Naive thymus-derived CD8-positive, alpha-beta T cell (primary cell): ENCODE measurements around the gene ESPN. TPM values are rescaled to one million over a fixed set of nuclear protein-coding genes. Genes with fewer than 3 reads are reported as not detected.
"Not testable (repeated sequence)": the region's sequence is repeated elsewhere in the genome, so short reads cannot be mapped to it uniquely, and the experiment has no call there.

ENCODE experiments used
- ATAC-seq, 2 donors: fragments of 150-1000 bp; cut with Tn5 transposase in 1 of 2; sonication (Bioruptor Pico), chemical (Tn5 transposase) in 1 of 2; 1 replicate in 1 of 2; 2 replicates in 1 of 2; pipeline ENCODE4 v1.10.0; 2021; ENCODE audit warnings: mild to moderate bottlenecking in 2 of 2, moderate library complexity in 2 of 2
- POLR2A ChIA-PET: fragments of 350-600 bp; sonication (Branson Sonifier 250); formaldehyde crosslinking; loops from one replicate; lab custom pipeline; 2021; ENCODE audit warnings: antibody characterized with exemption; lab: Charles Lee
- DNase-seq, 10 donors: peaks; one replicate each; pipeline versions ENCODE4 v3.0.0 to v3.0.0-alpha.2; 2020 to 2022
- H3K27ac Mint-ChIP-seq, 10 donors: one replicate each; pipeline ENCODE4 v1.8.0; 2020 to 2022; ENCODE audit warnings: mild to moderate bottlenecking in 10 of 10, mixed read lengths in 10 of 10, moderate library complexity in 4 of 10, inconsistent platforms in 1 of 10
- H3K27me3 Mint-ChIP-seq, 5 donors: one replicate each; pipeline ENCODE4 v1.8.0; 2021 to 2022; ENCODE audit warnings: mixed read lengths in 5 of 5
- H3K36me3 Mint-ChIP-seq, 3 donors: one replicate each; pipeline ENCODE4 v1.8.0; 2020 to 2022; ENCODE audit warnings: mixed read lengths in 3 of 3, mild to moderate bottlenecking in 2 of 3, inconsistent platforms in 1 of 3
- H3K4me1 Mint-ChIP-seq, 4 donors: one replicate each; pipeline ENCODE4 v1.8.0; 2021 to 2022; ENCODE audit warnings: mixed read lengths in 4 of 4
- H3K4me3 Mint-ChIP-seq, 10 donors: one replicate each; pipeline ENCODE4 v1.8.0; 2020 to 2022; ENCODE audit warnings: mild to moderate bottlenecking in 10 of 10, mixed read lengths in 10 of 10, moderate library complexity in 6 of 10, inconsistent platforms in 1 of 10
- H3K9me3 Mint-ChIP-seq, 9 donors: one replicate each; pipeline ENCODE4 v1.8.0; 2020 to 2022; ENCODE audit warnings: mixed read lengths in 9 of 9, mild to moderate bottlenecking in 3 of 9, inconsistent platforms in 1 of 9, moderate library complexity in 1 of 9
- polyA plus RNA-seq, 3 donors: library from polyadenylated mRNA; unstranded; fragments of 300-500 nt; fragmentation: Illumina TruSeq; gene quantifications; one replicate each; pipeline ENCODE4 v1.2.3, GENCODE V29; 2021
- total RNA-seq, 8 experiments: library from RNA in 2 of 8; stranded (reverse) in 2 of 8; gene quantifications; one replicate each; pipeline ENCODE4 v1.2.3 and lab custom pipeline; 2021 to 2026

Gene ESPN
- total and polyA plus RNA-seq, 5 experiments from 2014 or later: 0.12 to 2.4 (median 0.81) TPM

DNA sequence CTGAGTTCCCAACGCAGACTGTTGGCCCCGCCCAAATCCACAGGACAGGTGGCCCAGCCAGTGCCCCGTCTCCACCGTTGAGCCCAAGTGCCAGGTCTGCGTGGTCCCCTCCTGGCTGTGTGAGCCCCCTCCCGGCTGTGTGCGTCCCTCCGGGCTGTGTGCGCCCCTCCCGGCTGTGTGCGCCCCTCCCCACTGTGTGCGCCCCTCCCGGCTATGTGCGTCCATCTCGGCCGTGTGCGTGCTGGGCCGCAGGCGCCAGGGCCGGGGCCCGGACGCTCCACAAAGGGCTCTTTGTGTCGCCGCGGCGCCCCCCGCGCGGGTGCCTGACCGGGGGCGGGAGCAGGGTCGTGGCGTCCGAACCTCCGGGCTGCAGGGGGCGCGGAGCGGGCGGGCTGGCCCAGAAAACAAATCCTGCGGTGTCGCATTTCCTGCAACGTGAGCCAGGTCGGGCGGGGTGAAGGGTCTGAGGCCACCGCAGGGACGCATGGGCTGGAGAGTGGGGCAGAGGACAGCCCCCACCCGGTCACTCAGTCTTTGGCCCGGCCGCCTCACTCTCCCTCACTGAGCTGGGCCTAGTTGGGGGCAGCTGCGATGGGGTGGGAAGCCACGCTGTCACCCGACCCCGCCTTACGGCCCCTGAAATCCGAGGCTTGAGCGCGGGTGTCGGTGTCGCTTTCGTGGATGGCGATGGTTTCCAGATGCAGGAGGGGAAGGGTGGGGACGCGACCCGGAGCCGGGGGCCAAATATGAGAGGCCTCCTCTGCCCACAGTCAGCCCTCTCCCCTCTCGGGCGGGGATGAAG is 22.6 kb downstream of the ESPN start:
- DNase-seq (peak in 1 of 10 donors; percentile 20), ATAC-seq (peak in 1 of 2 donors; percentile 14)
- POLR2A ChIA-PET: interaction anchor here (1.3 to 6.9 kb wide), 2 partner anchors 12 to 19 kb away, joined by 6 to 58 read pairs; no protein-coding TSS in a partner anchor
- H3K27ac Mint-ChIP-seq: no peak overlapping the region
- peaks cover 13 to 26% (median 17%) of the 10 kb centered on the region in 4 donors for H3K4me1 Mint-ChIP-seq
- peaks cover 18 to 67% (median 27%) of the 10 kb centered on the region in 5 donors for H3K27me3 Mint-ChIP-seq
- peak overlapping the region; percentile 36 to 77 (median 66) for H3K4me3 Mint-ChIP-seq
- no peaks in the 10 kb centered on the region for H3K9me3 Mint-ChIP-seq
- H3K36me3 Mint-ChIP-seq: no peaks in the 10 kb centered on the region

DNA sequence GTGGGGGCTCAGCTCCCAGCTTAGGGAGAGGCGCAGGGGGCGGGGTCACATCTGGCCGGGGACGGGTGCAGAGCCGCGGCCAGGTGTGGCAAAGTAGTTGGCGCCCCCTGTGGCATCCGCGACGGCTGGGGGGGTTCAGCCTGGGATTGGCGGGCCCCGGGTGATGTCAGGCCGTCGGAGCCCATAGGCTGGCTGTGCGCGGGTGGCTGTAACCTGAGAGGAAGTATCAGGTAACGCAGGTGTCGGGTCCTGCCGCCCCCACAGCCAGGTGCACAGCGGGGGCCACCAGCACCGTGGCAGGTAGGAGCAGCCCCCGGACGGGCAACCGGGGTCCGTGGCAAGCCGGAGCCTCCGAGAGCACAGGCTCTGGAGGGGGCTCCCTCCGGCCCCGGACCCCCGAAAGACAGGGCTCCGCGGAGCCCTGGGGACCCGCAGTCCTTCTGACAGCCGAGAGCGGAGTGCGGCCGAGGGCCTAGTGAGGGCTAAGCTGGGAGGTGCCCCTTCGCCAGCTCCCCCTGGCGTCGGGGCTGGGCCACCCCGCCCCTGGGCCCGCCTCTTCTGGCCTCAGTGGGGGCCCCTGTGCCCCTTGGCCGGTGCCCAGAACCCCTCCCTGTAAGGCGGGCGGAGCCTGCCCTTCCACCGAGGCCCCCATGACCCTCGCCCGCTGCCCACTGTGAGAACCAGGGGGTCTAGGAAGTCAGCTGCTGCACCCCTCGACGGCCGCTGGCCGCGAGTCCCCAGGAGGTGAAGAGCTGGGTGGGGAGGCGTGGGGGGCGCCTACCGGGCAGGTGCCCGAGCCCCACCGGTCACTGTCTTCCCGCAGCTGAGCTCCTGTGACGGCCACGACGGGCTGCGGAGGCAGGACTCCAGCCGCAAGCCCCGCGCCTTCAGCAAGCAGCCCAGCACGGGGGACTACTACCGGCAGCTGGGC is 23.5 kb downstream of the ESPN start:
- ATAC-seq: peak; percentile 68 to 88
- Mint-ChIP-seq H3K27me3 (peaks cover 18 to 72% (median 30%) of the 10 kb centered on the region in 5 donors), H3K4me3 (peak overlapping the region; percentile 36 to 77 (median 66)), H3K27ac (peak overlapping the region in 1 of 10 donors; percentile 34), H3K36me3 (peaks cover 0 to 2% (median 0%) of the 10 kb centered on the region in 3 donors), H3K4me1 (peaks cover 13 to 26% (median 19%) of the 10 kb centered on the region in 4 donors), H3K9me3 (no peaks in the 10 kb centered on the region)
- peak in 9 of 10 donors; percentile 33 to 82 (median 60) for DNase-seq
- POLR2A ChIA-PET: interaction anchor here (0.6 to 6.9 kb wide), 5 partner anchors 11 to 208 kb away, joined by 3 to 58 read pairs (median 6); no protein-coding TSS in a partner anchor

DNA sequence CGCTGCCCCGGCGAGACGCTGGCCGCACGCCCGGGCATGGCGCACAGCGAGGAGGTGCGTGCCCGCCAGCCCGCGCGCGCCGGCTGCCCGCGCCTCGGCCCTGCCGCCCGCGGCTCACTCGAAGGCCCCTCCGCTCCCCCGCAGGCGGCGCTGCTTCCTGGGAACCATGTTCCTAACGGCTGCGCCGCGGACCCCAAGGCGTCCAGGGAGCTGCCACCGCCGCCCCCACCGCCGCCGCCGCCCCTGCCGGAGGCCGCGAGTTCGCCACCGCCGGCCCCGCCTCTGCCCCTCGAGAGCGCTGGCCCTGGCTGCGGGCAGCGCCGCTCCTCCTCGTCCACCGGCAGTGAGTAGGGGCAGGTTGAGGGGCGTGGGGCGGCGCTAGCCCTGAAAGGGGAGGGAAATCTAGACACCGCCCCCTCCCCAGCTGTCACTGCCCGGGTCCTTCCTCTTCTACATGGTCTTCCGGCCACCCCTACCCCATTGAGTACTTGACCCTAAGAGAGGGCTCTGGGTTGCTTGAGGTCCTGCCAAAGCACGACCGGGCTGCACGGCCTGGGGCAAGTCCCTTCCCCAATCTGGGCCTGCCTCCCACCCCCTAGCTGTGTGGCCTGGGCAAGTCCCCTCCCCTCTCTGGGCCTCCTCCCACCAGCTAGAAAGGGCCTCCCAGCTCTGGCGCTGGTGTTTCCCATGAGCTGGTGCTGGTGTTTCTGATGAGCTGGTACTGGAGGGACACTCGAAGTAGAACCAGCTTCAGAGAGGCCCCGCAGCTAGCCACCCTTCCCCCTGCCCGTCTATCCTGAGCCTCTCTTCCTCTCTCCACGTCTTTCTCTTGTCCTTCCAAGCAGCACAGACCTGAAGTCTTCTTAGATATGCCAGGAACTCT is 24.4 kb downstream of the ESPN start:
- Mint-ChIP-seq H3K9me3 (no peaks in the 10 kb centered on the region), H3K36me3 (peaks cover 0 to 8% (median 0%) of the 10 kb centered on the region in 3 donors), H3K4me3 (peak overlapping the region; percentile 12 to 79 (median 60)), H3K4me1 (peaks cover 18 to 31% (median 25%) of the 10 kb centered on the region in 4 donors), H3K27ac (peak overlapping the region in 3 of 10 donors; percentile 24 to 60 (median 32)), H3K27me3 (peaks cover 20 to 75% (median 37%) of the 10 kb centered on the region in 5 donors)
- peak in 1 of 10 donors; percentile 14 for DNase-seq
- peak; percentile 20 to 35 for ATAC-seq
- POLR2A ChIA-PET: interaction anchor here (0.5 to 6.9 kb wide), 9 partner anchors 10 to 183 kb away, joined by 3 to 58 read pairs (median 4); partner anchors contain the start of gene TNFRSF25

DNA sequence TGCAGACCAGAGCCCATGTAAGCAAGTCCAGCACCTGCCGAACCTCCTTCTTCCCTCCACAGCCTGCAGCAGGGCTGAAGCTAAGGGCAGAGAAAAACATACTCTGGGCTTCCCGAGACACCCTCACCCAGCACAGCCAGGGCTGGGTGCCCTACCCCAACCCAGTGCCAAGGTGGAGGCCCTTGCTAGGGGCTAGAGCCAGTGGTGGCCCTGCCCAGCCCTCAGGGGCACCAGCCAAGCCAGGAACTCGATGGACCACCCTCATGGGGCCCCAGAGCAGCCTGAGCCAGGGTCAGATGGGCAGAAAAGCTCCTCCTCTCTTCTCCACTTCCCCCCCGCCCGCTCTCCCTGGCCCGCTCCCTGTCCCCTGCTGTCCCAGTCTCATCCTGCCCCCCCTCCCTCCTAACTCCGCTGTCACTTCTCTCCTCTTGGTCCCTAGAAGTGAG is 25.5 kb downstream of the ESPN start:
- POLR2A ChIA-PET: interaction anchor here (0.9 to 6.9 kb wide), 6 partner anchors 9 to 30 kb away, joined by 3 to 58 read pairs (median 6); partner anchors contain the start of gene TNFRSF25
- Mint-ChIP-seq H3K27me3 (peaks cover 15 to 70% (median 36%) of the 10 kb centered on the region in 5 donors), H3K4me3 (peak overlapping the region in 5 of 10 donors; percentile 20 to 79 (median 58)), H3K27ac (no peak overlapping the region), H3K4me1 (peaks cover 17 to 30% (median 20%) of the 10 kb centered on the region in 4 donors), H3K36me3 (peaks cover 0 to 8% (median 0%) of the 10 kb centered on the region in 3 donors), H3K9me3 (no peaks in the 10 kb centered on the region)
- ATAC-seq (no peak), DNase-seq (no peak)

DNA sequence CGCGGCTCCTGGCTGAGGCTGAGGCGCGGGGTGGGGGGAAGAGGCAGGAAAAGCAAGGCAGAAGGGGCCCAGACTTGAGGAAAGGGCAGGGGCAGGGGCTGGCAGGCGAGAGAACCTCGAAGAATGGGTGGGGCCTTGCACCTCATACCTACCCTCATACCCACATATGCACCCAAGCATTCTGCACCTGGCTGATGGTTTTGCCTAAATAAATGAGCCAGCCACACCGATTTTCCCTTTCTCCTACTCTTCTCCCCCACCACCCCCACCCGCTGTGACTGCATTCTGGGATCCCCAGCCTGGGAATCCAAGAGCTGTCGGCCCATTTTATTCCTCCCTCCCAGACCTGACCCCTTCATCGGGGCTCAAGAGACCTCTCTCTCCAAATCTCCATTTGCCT is 25.9 kb downstream of the ESPN start:
- POLR2A ChIA-PET: interaction anchor here (0.6 to 6.9 kb wide), 6 partner anchors 9 to 104 kb away, joined by 3 to 58 read pairs (median 7); partner anchors contain the start of genes NOL9 and TNFRSF25
- not testable (repeated sequence) for H3K36me3 Mint-ChIP-seq, H3K4me3 Mint-ChIP-seq, H3K9me3 Mint-ChIP-seq, H3K27ac Mint-ChIP-seq, ATAC-seq, DNase-seq
- H3K27me3 Mint-ChIP-seq: peaks cover 14 to 67% (median 34%) of the 10 kb centered on the region in 5 donors
- H3K4me1 Mint-ChIP-seq: peaks cover 16 to 29% (median 19%) of the 10 kb centered on the region in 4 donors

DNA sequence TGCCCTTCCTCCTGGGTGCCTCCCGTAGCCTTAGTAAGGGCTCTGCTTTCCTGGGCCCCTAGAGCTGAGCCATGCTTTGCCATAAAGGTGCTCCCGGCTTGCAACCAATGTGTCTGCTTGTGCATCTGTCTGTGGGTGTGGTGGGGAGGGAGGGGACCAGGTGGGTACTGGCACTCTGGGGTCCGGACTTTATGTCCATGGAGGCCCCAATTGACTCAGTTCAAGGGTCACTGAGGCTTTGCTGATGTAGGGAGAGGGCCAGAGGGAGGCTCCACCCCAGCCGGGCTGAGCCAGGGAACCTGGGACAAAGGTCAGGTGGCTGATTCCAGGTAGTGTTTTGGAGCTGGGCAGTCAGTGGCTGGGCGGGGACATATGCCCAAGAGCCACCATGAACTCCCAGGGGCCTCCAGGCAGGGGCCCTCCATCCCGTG is 26.4 kb downstream of the ESPN start:
- DNase-seq (no peak), ATAC-seq (no peak)
- H3K9me3 Mint-ChIP-seq: no peaks in the 10 kb centered on the region
- H3K27me3 Mint-ChIP-seq: peaks cover 14 to 66% (median 37%) of the 10 kb centered on the region in 5 donors
- H3K36me3 Mint-ChIP-seq: peaks cover 0 to 8% (median 0%) of the 10 kb centered on the region in 3 donors
- peaks cover 16 to 32% (median 22%) of the 10 kb centered on the region in 4 donors for H3K4me1 Mint-ChIP-seq
- H3K4me3 Mint-ChIP-seq: peak overlapping the region in 1 of 10 donors; percentile 14
- H3K27ac Mint-ChIP-seq: no peak overlapping the region
- POLR2A ChIA-PET: interaction anchor here (0.6 to 6.9 kb wide), 4 partner anchors 8 to 104 kb away, joined by 3 to 58 read pairs (median 7); partner anchors contain the start of genes NOL9 and TNFRSF25

DNA sequence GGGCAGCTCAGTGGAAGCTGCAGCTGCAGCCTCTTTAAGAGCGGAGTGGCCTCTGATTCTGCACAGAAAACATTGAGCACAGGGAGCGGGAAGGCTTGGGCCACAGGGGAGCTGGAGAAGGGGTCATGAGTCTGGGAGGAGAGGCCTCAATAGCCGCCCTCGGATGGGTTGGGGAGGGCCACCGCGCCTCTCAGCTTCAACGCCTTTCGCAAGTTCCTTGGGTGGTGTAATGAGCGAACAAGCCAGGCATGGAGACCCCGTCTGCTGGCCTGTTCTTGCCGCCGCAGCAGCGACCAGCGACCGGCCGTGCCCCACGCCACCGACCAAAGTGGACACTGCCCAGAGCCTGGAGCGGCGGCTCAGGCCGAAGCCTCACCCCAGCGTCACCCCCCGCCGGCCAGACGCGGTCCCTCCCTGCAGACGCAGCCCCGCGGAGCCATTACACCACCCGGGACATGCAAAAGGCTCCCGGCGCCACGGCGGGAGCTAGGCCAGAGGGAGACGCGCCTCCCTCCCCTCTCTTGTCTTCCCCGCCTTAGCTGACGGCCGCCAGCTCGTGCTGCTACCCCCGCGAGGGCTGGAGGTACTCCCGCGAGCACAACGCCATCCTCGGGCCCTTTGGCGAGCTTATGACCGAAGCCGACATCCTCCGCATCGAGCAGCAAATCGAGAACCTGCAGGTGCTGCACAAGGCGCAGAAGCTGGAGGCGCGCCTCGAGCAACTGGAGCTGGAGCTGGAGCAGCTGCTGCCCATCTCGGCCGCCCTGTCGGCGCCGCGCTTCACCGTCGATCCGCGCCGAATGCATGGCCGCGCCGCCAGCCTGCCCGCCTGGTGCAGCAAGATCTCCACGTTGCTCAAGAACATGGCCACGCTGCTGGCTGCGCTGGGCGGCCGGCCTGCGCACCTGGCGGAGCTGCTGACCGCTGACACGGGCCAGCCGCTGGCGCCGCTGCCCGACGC is 29.6 kb downstream of the ESPN start:
- H3K27ac Mint-ChIP-seq: peak overlapping the region in 1 of 10 donors; percentile 75
- peak overlapping the region in 5 of 10 donors; percentile 10 to 59 (median 27) for H3K4me3 Mint-ChIP-seq
- DNase-seq, H3K9me3 Mint-ChIP-seq, ATAC-seq: not testable (repeated sequence)
- POLR2A ChIA-PET: interaction anchor here (0.6 to 3.2 kb wide), 7 partner anchors 9 to 279 kb away, joined by 3 to 25 read pairs (median 5); partner anchors contain the start of gene TNFRSF25
- peaks cover 13 to 69% (median 38%) of the 10 kb centered on the region in 5 donors for H3K27me3 Mint-ChIP-seq
- peaks cover 18 to 34% (median 22%) of the 10 kb centered on the region in 4 donors for H3K4me1 Mint-ChIP-seq
- H3K36me3 Mint-ChIP-seq: peaks cover 0 to 14% (median 0%) of the 10 kb centered on the region in 3 donors

DNA sequence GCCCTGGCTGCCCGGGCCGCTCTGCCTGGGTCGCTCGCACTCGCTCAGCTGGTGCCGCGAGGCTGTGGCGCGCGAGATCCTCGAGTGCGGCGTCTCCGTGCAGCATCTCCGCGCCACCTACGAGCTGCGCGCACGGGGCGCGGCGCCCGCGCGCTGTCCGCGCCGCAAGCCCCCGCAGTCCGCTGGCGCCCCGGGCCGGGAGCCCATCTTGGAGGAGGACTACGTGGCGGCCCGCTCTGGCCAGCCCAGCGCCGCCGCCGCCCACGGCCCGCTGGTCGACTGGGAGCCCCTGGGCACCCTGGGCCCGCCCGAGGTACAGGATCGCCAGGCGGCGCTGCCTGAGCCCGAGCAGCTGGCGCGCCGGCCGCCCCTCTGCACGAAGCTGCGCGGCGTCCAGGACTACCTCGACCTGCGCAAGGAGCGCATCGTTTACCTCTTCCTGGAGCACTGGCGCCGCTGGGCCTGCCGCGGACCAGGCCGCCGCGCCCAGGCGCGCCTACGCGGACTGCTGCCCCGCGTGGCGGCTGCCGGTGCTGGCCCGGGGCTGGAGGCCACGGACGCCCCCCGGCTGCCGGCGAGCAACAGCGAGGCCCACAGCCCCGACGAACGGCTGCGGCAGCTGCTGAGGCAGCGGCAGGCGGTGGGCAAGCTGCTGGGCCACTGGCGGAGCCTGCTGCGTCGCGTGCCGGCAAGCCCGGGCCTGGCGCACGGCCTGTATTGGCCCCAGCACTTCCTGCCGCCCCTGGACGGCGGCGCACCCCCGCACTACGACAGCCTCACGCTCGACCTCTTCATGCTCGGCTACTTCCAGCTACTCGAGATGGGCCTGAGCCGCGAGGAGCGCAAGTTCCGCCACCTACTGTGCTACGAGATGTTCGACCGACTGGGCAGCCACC is 30.5 kb downstream of the ESPN start:
- peaks cover 6 to 60% (median 31%) of the 10 kb centered on the region in 5 donors for H3K27me3 Mint-ChIP-seq

More for the DNA sequence above, 30.5 kb downstream of the ESPN start:
- peak; percentile 56 to 58 for ATAC-seq
- H3K4me3 Mint-ChIP-seq: peak overlapping the region in 3 of 10 donors; percentile 14 to 33 (median 23)
- peak in 3 of 10 donors; percentile 30 to 46 (median 38) for DNase-seq
- H3K4me1 Mint-ChIP-seq: peaks cover 19 to 37% (median 21%) of the 10 kb centered on the region in 4 donors
- H3K36me3 Mint-ChIP-seq: peaks cover 0 to 14% (median 0%) of the 10 kb centered on the region in 3 donors
- H3K27ac Mint-ChIP-seq: no peak overlapping the region
- POLR2A ChIA-PET: interaction anchor here (0.6 to 3.2 kb wide), 6 partner anchors 8 to 25 kb away, joined by 3 to 25 read pairs (median 5); partner anchors contain the start of gene TNFRSF25
- no peaks in the 10 kb centered on the region for H3K9me3 Mint-ChIP-seq
